ENCODE results near the gene APOA4. TPM values are rescaled to one million over a fixed set of nuclear protein-coding genes. Genes with fewer than 3 reads are reported as not detected.

The APOA4 gene
- total RNA-seq, 4 donors from 2014 or later = 0.26 to 0.40 TPM; not detected in 2

GRCh38 chr11:116853461-116854073 is 30.5 kb upstream of the APOA4 start:
- 72% methylated on average over 6 of the region's 6 CpGs for WGBS
- intact Hi-C loops (cut with DNase I) = no loop called here
- Histone ChIP-seq H3K27ac (replicated peaks in 1 of 4) (no peak overlapping the region), H3K4me3 (no peak overlapping the region), H3K9me3 (no peaks in the 10 kb centered on the region), H3K36me3 (peaks cover 15 to 83% (median 40%) of the 10 kb centered on the region in 4 donors), H3K27me3 (no peaks in the 10 kb centered on the region), H3K4me1 (peaks cover 13 to 29% (median 24%) of the 10 kb centered on the region in 4 donors)
- TF ChIP-seq CTCF (IDR thresholded peaks at IDR 0.05) (no peak), POLR2A (IDR thresholded peaks at IDR 0.05; ENCODE audit: low read depth) (no peak), EP300 (IDR thresholded peaks at IDR 0.05) (no peak), POLR2AphosphoS5 (IDR thresholded peaks at IDR 0.05) (no peak)
- no peak for DNase-seq (ENCODE audit: extremely low spot score)

GRCh38 chr11:116852261-116853031 is 29.3 kb upstream of the APOA4 start:
- Histone ChIP-seq H3K27ac (replicated peaks in 1 of 4) (no peak overlapping the region), H3K4me1 (peaks cover 13 to 29% (median 22%) of the 10 kb centered on the region in 4 donors), H3K9me3 (no peaks in the 10 kb centered on the region), H3K4me3 (no peak overlapping the region), H3K36me3 (peaks cover 16 to 83% (median 40%) of the 10 kb centered on the region in 4 donors), H3K27me3 (no peaks in the 10 kb centered on the region)
- no peak for DNase-seq (ENCODE audit: extremely low spot score)
- intact Hi-C loops (cut with DNase I) = no loop called here
- TF ChIP-seq POLR2AphosphoS5 (IDR thresholded peaks at IDR 0.05) = no peak
- no peak for TF ChIP-seq CTCF (IDR thresholded peaks at IDR 0.05)
- TF ChIP-seq POLR2A (IDR thresholded peaks at IDR 0.05; ENCODE audit: low read depth) = no peak
- no peak for TF ChIP-seq EP300 (IDR thresholded peaks at IDR 0.05)
- 78% methylated on average over 5 of the region's 5 CpGs for WGBS

GRCh38 chr11:116851626-116852025 is 28.5 kb upstream of the APOA4 start:
- Histone ChIP-seq H3K4me1 (peaks cover 13 to 29% (median 21%) of the 10 kb centered on the region in 4 donors), H3K27ac (replicated peaks in 1 of 4) (no peak overlapping the region), H3K27me3 (no peaks in the 10 kb centered on the region), H3K4me3 (no peak overlapping the region), H3K9me3 (no peaks in the 10 kb centered on the region), H3K36me3 (peaks cover 24 to 84% (median 42%) of the 10 kb centered on the region in 4 donors)
- intact Hi-C loops (cut with DNase I) = no loop called here
- 73% methylated on average over 7 of the region's 7 CpGs for WGBS
- TF ChIP-seq CTCF (IDR thresholded peaks at IDR 0.05) (no peak), POLR2A (IDR thresholded peaks at IDR 0.05; ENCODE audit: low read depth) (no peak), POLR2AphosphoS5 (IDR thresholded peaks at IDR 0.05) (no peak), EP300 (IDR thresholded peaks at IDR 0.05) (no peak)
- no peak for DNase-seq (ENCODE audit: extremely low spot score)

GRCh38 chr11:116849486-116849885 is 26.4 kb upstream of the APOA4 start:
- Histone ChIP-seq H3K4me3 (no peak overlapping the region), H3K36me3 (peaks cover 45 to 86% (median 55%) of the 10 kb centered on the region in 4 donors), H3K27ac (replicated peaks in 1 of 4) (no peak overlapping the region), H3K27me3 (no peaks in the 10 kb centered on the region), H3K4me1 (peaks cover 13 to 29% (median 21%) of the 10 kb centered on the region in 4 donors), H3K9me3 (no peaks in the 10 kb centered on the region)
- DNase-seq (ENCODE audit: extremely low spot score) = no peak
- WGBS = 90% methylated on average over 6 of the region's 6 CpGs
- intact Hi-C loops (cut with DNase I) = no loop called here
- TF ChIP-seq POLR2A (IDR thresholded peaks at IDR 0.05; ENCODE audit: low read depth) (no peak), EP300 (IDR thresholded peaks at IDR 0.05) (no peak), CTCF (IDR thresholded peaks at IDR 0.05) (no peak), POLR2AphosphoS5 (IDR thresholded peaks at IDR 0.05) (no peak)
